Testis (tissue), 3 donors: ENCODE data around the gene COLQ. TPM values are rescaled to one million over a fixed set of nuclear protein-coding genes. Genes with fewer than 3 reads are reported as not detected.
A peak's percentile ranks its signal among the peaks of the same experiment; 100 is the strongest.

ENCODE experiments used
- DNase-seq: peaks from one replicate; pipeline ENCODE4 v3.0.0-alpha.2; 2019
- H3K27ac ChIP-seq, 2 donors: fragments of 200-600 bp; sonication (generic); one replicate each; pipeline ENCODE4 v1.5.1; 2019
- H3K27me3 ChIP-seq: fragments of 200-600 bp; sonication (generic); one replicate; pipeline ENCODE4 v1.5.1; 2019
- H3K36me3 ChIP-seq: fragments of 200-600 bp; sonication (generic); one replicate; pipeline ENCODE4 v1.5.1; 2017; ENCODE audit warnings: low read depth; ENCODE audit errors: missing control alignments
- H3K4me1 ChIP-seq: fragments of 200-600 bp; sonication (generic); one replicate; pipeline ENCODE4 v1.5.1; 2019
- H3K4me3 ChIP-seq, 2 donors: fragments of 200-600 bp; sonication (generic); one replicate each; pipeline ENCODE4 v1.5.1; 2017 to 2019
- H3K9me3 ChIP-seq: fragments of 200-600 bp; sonication (generic); one replicate; pipeline ENCODE4 v1.5.1; 2017
- POLR2A ChIP-seq: fragments of 450-650 bp; IDR thresholded peaks from one replicate; pipeline ENCODE4 v1.6.1; 2017; ENCODE audit warnings: antibody characterized with exemption, mild to moderate bottlenecking, moderate library complexity
- WGBS, 2 donors: methylation state at CpG; one replicate each; pipeline ENCODE4 v1.1.5; 2018; 5-methylcytosine and 5-hydroxymethylcytosine counted together
- intact Hi-C: fragments of 100-400 bp; cut with DNase I; formaldehyde crosslinking; loops from one replicate; pipeline ENCODE4 v1.15.1; 2023; ENCODE audit warnings: low total_unique reads
- polyA plus RNA-seq: library from polyadenylated mRNA; stranded (reverse); fragments of 350-450 nt; fragmentation: Illumina TruSeq; extraction: RNeasy Lipid Tissue Mini Kit (QIAGEN cat#74804); gene quantifications from one replicate; pipeline ENCODE4 v1.2.3, GENCODE V29; 2014; ENCODE audit warnings: low read depth, low replicate concordance; ENCODE audit not compliant: insufficient read depth
- total RNA-seq, 2 donors: library from RNA; depleted of rRNA; stranded (reverse); fragments of >200 nt; gene quantifications; one replicate each; pipeline ENCODE4 v1.2.3, GENCODE V29; 2016
- TF ChIP-seq, protein P1 (sequence below), 3 experiments: fragments of 450-650 bp in 2 of 3; fragments of 200-600 bp in 1 of 3; sonication (generic) in 1 of 3; IDR thresholded peaks; one replicate each; pipeline ENCODE4 v1.5.1; 2016 to 2019; ENCODE audit warnings: antibody characterized with exemption in 3 of 3, mild to moderate bottlenecking in 2 of 3, moderate library complexity in 1 of 3

The COLQ gene
- total and polyA plus RNA-seq, 3 donors from 2014 or later = 5.4 to 7.6 (median 6.7) TPM

DNA sequence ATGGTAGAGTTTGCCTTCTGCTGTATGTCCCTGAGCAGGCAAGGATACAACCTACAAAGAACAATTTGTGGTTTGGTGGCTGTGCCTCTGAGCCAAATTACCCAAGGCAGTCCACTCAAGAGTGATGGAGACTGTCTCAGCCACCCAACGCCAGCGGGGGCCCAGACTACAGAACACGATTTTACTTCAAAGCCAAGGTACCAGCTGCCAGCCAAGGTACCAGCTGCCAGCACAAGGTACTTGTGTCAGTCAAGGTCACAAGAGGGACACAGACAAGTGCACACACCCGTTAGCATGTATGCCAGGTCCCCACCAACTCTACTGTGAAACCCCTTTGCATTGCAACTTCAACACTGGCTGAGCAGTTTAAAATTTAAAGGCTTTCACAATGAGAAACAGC, 23.5 kb downstream of the COLQ start:
- WGBS, 2 donors = 80 to 92% methylated on average over 4 of the region's 4 CpGs
- Histone ChIP-seq H3K36me3 (no peaks in the 10 kb centered on the region), H3K9me3 (no peaks in the 10 kb centered on the region), H3K4me3 (no peak overlapping the region), H3K27me3 (no peaks in the 10 kb centered on the region), H3K27ac (no peak overlapping the region), H3K4me1 (peaks cover 22% of the 10 kb centered on the region)
- intact Hi-C loops = no loop called here
- no peak for TF ChIP-seq POLR2A
- TF ChIP-seq, protein P1, sequence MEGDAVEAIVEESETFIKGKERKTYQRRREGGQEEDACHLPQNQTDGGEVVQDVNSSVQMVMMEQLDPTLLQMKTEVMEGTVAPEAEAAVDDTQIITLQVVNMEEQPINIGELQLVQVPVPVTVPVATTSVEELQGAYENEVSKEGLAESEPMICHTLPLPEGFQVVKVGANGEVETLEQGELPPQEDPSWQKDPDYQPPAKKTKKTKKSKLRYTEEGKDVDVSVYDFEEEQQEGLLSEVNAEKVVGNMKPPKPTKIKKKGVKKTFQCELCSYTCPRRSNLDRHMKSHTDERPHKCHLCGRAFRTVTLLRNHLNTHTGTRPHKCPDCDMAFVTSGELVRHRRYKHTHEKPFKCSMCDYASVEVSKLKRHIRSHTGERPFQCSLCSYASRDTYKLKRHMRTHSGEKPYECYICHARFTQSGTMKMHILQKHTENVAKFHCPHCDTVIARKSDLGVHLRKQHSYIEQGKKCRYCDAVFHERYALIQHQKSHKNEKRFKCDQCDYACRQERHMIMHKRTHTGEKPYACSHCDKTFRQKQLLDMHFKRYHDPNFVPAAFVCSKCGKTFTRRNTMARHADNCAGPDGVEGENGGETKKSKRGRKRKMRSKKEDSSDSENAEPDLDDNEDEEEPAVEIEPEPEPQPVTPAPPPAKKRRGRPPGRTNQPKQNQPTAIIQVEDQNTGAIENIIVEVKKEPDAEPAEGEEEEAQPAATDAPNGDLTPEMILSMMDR (IDR thresholded peaks at IDR 0.05) = no peak
- DNase-seq = no peak

DNA sequence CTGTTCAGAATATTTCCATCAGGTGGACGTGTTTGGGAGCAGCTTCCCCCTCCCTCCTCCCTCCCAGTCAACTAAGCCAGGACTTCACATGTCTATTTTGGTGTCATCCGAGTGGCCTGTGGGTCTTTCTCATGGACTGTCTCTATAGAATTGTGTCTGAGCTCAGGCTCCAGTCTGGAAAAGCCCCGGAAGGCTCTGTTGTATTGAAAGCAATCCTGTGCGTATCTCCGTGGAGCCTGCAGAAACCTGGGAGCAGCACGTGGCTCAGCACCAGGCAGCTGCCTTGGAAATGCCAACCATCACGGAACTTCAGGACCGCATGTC, 25.2 kb downstream of the COLQ start:
- intact Hi-C loops = no loop called here
- WGBS, 2 donors = 36 to 55% methylated on average over 8 of the region's 8 CpGs
- DNase-seq = peak; percentile 26
- Histone ChIP-seq H3K27ac (peak overlapping the region; percentile 2 to 48), H3K4me3 (no peak overlapping the region), H3K36me3 (no peaks in the 10 kb centered on the region), H3K4me1 (peaks cover 22% of the 10 kb centered on the region), H3K27me3 (no peaks in the 10 kb centered on the region), H3K9me3 (no peaks in the 10 kb centered on the region)
- no peak for TF ChIP-seq POLR2A
- TF ChIP-seq, protein P1 (IDR thresholded peaks at IDR 0.05) = no peak

DNA sequence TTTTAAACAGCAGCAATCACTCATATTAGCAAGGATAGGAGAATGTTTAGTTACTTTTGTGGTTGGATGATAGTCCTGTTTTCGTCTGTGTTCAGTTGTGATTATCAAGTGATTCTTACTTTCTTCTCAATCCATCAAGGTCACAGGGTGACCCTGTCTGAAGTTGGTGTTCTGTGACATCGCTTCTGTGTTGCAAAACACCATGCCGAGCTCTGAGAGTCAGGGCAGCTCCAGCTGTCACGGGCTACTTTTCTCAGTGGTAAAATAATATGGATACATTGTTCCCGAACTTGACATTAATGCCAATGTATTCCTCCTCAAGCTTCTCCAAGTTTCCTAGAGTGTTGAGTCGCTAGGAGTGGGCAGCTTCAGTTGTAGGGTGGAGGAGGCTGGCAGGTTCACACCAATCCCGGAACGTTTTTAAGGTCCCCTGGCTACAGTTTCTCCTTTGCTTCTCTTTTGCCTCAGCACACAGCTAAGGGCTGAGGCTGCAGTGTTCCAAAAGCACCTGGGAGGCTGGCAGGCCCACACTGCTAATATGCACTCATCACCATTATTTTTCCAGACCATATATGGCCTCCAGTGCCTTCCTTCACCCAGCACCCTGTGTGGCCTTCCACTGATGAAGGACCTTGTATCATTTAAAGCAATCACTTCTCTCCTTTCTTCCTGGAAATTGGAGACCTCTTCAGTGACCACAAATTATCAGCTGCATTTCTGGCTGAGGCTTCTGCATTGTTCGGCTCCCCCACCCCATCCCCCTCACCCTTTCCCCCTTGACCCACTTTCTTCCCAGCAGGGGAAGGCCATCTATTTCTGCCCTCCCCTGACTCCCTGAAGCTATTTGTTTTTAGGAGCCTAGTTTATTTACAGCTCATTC, 25.8 kb downstream of the COLQ start:
- Histone ChIP-seq H3K9me3 (no peaks in the 10 kb centered on the region), H3K4me1 (peaks cover 22% of the 10 kb centered on the region), H3K27me3 (no peaks in the 10 kb centered on the region), H3K36me3 (no peaks in the 10 kb centered on the region), H3K4me3 (no peak overlapping the region), H3K27ac (peak overlapping the region; percentile 2 to 48)
- peak; percentile 66 for DNase-seq
- WGBS, 2 donors = 38 to 54% methylated on average over 9 of the region's 9 CpGs
- TF ChIP-seq, protein P1 (IDR thresholded peaks at IDR 0.05) = no peak
- TF ChIP-seq POLR2A = no peak
- intact Hi-C loops = no loop called here

DNA sequence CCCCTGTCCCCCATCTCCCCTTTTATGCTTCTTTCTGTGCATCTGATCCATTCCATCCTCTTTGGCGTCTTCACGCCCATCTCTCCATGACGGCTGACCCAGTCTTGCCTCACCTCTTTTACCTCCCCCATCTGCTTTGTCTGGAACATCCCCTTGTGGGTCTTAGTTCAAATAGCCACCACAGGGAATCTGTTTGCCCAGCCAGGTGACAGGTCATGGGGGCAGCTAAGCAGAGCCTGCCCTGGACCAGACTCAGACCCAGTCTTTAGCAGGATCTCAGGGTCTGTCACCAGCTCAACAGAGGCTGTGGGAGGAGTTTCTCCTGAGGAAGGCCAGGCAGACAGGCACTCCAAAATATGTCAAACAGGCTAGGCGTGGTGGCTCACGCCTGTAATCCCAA, 28.1 kb downstream of the COLQ start:
- intact Hi-C loops = no loop called here
- Histone ChIP-seq H3K9me3 (no peaks in the 10 kb centered on the region), H3K4me1 (peaks cover 10% of the 10 kb centered on the region), H3K27me3 (no peaks in the 10 kb centered on the region), H3K27ac (no peak overlapping the region), H3K4me3 (no peak overlapping the region), H3K36me3 (no peaks in the 10 kb centered on the region)
- no peak for DNase-seq
- no peak for TF ChIP-seq POLR2A
- TF ChIP-seq, protein P1 (IDR thresholded peaks at IDR 0.05) = no peak
- WGBS, 2 donors = 96% methylated on average over 5 of the region's 5 CpGs
